Ecto neural progenitor cell (in vitro differentiated cells): ENCODE data around the gene TSPO.
"Not testable (repeated sequence)": the region's sequence is repeated elsewhere in the genome, so short reads cannot be mapped to it uniquely, and the experiment has no call there.

ENCODE experiments used
- DNase-seq: peaks from one replicate; pipeline ENCODE4 v3.0.0-alpha.2; 2018; ENCODE audit warnings: low spot score

The TSPO gene

DNA sequence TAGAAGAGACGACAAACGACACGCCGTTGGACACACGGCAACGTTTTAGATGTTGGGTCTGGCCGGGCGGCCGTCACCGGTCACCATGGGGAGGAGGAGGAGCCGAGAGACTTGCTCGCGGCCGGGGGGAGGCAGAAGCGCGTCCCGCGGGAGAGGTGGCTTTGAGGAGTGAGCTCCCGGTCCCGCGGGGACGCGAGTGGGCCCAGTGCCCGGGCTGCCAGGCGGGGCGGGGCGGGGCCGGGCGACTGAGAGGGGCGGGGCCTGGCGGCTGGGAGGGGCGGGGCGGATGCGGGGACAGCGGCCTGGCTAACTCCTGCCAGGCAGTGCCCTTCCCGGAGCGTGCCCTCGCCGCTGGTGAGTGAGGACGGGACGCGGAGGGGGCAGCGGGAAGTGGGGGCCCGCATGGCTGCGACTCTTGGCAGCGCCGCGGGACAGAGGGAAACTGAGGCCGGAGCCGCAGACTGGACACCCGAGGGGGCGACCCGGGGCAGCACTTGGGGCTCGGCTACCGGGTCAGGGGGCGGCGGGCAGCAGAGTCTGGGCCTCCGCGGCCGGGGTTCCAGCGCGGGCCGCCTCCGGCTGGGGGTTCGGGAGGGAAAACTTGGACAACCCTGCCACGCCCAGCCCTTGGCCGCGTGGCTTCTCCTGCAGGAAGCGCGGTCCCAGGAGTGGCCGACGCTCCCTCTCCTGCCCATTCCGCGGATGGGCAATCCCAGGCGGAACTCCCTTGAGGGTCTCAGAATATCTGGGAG, at the start of gene TSPO:
Gene TSPO, plus strand, starts transcription at position 309 of the 752 bp plus-strand sequence. CDS start 7,680 bp downstream, outside the sequence.
- peak; percentile 77 for DNase-seq

DNA sequence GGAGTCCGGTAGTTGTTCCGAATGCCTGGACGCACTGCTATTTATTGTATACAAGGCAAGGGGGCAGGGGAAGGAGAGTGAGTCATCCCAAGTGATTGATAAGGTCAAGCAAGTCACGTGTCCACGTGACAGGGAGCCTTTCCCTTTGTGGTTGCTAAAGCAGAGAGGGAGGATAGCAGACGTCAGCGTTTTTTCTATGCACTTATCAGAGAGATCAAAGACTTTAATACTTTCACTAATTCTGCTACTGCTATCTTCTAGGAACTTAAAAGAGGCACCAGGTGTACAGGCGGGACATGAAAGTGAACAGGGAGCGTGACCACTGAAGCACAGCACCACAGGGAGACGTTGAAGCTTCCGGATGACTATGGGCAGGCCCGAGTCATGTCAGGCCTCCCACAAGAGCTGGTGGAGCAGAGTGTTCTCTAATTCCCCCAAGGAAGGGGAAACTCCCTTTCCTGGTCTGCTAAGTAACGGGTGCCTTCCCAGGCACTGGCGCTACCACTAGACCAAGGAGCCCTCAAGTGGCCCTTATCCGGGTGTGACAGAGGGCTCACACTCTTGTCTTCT, 47.2 kb upstream of the TSPO start:
- DNase-seq, result not testable (repeated sequence)

DNA sequence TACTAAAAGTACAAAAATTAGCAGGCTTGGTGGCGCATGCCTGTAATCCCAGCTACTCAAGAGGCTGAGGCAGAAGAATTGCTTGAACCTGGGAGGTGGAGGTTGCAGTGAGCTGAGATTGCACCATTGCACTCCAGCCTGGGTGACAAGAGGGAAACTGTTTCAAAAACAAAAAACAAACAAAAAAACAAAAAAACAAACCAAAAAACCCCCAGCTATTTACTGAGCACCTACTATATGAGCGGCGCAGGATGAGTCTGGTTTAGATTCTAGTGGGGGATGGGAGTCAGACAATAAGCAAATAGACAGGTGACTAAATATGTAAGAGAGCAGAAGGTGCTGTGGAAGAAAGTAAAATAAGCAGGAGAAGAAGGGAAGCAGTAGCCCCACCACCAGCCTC, 46.4 kb upstream of the TSPO start:
- DNase-seq, result not testable (repeated sequence)

DNA sequence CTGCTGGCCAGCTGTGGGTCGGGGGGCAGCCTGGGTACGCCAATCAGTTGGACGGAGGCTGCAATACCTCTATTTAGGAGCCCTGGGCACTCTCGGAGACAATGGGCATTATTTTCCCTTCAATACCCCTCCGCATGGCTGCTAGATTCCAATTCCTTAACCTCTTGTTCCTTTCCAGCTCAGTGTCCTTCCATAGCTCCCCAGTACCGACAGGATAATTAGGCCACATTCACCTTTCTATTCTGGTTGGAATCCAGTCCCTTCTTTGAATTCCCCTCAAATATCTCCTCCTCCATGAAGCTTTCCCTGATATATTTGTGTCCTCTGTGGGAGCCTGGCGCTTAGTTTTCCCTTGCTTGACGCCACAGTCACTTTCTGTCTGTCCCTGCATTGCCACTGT, 45.1 kb upstream of the TSPO start:
- no peak for DNase-seq

DNA sequence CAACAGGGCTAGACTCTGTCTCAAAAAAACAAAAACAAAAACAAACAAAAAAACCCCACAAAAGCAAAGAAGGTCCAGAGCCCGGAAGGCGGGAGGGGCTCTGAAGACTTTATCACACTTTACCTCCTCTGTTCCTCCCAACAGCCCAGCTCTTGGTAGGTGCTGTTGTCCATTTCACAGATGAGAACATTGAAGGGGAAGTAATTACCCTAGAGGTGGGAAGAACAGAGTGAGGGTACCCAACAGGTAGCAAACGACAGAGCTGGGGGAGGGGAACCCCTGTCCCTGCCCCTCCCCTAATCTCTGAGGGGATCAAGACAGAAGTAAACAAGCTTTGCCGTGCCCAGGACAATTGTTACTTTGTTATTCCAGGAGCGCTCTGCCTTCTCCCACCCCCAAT, 41.8 kb upstream of the TSPO start:
- DNase-seq, result no peak

DNA sequence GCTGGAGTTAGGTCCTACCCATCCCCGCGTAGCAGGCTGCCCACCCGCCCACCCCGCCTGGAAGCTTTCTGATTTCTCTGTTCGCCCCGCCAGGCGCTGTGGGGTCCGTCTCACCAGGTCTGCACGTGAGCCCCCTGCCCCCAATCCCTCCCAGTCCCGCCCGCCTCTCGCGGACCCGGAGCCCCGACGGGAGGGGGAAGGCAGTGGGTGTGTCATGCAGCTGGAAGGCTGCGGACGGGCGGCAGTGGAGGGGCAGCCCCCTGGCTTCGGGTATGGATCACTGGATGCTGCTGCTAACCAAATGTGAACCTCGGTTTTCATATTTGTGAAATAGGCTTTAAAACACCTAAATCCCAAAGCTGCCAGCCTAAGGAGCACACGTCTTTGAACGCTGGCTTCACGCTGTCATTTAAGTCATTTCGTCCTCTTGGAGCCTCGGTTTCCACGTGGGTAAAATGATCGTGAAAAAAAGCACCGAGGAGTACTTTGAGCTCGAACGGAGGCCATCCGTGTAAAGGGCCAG, 41.4 kb upstream of the TSPO start:
- DNase-seq, result no peak

DNA sequence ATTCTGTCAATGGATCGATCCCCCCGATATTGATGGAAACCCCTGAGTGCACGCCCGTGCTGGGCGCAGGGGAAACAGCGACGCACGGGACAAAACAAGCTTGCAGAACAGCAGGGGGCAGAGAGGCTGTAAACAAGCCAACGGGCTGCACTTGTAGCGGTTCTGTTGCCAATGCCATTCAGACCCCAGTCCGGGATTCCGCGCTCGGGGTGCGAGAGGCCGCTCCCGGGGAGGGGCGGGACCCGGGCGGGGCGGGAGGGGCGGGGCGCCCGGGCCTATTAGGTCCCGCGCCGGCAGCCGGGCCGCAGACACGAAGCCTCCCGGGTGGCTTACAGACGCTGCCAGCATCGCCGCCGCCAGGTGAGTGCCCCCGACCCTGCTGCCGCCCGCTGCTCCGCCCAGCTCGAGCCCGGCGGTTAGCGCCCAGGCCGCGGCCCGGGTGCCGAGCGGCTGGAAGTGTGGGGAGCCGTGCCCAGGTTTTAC, 40.9 kb upstream of the TSPO start, which contains the start of gene BIK:
Gene BIK, plus strand, starts transcription at position 307 of the 483 bp plus-strand sequence. CDS start 13,273 bp downstream, outside the sequence.
- peak; percentile 73 for DNase-seq

DNA sequence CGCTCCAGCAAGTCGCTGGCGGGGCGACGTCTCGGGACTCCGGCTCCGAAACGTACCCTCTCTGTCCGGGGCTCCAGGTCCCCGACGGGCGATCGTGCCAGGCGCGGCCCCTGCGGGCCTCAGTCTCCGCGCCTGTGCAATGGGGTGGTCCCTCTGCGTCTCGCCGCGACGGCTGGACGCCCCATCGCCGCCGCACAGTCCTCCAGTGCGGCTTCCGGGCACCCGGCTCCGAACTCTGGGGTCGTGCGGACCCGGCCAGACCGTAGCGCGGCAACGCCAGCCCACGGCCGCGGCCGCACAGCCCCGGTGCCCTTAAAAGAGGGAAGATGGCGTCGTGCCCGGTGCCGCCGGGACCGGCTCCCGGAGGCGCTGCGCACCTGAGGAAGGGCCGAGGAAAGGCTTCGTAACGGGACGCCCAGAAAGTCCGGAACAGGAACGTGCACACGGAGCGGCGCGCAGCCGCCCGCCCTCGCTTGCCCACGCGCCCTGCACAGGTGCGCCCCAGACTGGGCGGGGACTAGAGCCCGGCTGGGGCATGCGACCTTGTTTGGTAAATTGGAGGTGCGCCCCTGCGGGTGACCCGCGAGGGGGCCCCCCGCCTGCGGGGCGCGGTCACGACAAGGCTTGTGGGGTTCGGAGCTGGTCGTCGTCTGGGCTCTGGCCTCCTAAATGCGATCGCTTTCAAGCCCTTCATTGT, 40.3 kb upstream of the TSPO start:
- no peak for DNase-seq

DNA sequence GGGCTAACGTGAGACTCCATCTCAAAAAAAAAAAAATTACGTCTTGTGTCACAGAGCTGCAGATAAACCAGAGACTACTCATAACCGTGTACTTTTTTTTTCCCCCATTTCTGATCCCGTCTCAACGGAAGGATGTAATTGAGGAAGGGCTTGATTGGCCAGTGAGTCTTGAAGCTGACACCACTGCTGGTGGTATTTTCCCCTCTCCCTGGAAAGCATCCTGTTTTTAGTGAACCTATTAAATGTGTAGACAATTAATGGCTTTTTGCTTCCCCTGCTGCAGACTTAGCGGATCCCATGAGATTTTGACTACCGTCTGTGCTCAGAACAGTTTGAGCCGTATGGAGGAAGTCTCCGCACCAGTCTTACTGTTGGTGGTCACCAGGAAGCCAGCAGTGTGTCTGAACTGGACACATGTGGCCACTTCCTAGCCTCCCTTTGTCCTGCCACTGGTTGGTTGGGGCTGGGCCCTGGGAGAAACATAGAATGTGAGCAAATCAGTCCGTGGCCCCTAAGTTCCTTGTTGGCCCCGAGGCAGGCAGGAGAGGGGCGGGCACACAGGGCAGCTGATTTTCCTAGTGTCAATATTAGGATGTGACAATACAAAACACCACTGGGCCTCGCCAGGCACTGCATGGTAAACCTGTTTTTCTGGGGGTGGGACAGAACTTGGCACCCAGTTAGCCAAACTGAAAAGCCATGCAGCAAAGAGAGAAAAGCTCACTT, 37.7 kb upstream of the TSPO start:
- DNase-seq, result no peak

DNA sequence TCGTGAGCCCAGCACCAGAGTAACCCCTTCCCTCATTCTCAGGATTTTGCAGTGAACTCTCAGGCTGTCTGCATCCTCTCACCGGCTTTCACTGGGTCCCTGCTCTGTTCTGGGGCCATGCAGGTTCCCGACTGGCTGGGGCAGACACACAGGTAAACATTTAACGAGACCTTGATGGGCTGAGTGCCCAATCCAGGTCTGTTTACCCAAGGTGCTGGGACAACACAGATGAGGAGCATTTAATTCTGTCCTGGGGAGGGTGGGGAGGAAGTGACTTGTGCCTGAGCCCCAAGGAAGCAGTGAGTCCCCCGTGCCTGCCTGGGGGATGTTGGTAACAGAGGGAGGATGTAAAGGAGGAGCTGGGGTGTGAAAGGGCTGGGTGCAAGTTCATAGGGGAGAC, 36.4 kb upstream of the TSPO start:
- no peak for DNase-seq

DNA sequence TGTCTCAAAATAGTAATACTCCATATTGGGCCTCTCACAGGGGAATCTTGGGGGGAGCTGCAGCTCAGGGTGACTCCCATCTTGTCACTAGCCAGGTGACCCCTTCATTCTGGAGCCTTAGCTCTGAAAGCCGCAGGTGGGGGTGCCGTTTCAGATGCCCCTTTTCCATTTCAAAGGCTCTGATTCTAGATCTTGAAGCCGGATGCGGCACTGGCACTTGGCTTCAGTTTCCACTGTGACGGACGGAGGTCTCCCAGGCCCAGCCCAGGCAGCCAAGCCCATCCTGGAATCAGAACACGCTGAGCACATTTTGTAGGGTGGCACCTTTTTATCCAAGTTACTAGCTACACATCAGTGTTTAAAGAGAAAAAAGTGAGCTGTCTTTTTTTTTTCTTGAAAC, 34.4 kb upstream of the TSPO start:
- no peak for DNase-seq

DNA sequence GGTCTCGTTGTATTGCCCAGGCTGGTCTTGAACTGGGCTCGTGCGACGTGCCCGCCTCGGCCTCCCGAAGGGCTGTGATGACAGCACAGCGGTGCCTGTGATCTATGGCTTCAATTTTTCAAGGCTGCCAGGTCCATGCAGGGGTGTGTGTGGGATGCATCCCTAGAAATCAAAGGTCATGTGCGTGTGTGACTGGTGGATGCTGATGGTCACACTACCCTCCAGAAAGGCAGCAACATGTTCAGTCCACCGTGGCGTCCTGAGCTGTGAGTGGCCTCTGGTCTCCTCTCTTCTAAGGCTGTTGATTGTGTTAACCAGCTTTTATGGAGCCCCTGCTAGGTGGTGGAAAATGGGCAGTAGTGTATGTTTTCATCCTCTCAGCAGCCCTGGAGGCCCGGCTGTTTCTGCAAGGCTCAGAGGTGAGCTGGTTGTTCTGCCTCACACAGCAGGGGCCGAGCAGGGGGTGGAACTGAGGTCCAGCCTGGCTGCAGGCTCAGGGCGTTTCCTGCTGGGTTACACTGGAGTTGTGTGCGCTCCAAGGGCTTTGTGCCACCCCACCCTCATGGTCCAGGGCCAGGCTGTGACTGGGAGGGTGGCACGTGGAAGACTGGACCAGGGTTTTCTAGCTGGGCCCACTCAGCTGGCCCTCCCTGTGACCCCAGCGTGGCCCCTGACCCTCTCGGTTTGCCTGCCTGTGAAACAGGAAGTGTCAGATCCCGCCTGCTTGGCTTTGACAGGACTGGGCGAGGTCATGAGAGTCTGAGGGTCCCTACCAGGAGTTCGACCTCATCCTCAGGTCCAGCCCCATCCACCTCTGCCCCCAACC, 33.1 kb upstream of the TSPO start:
- DNase-seq, result no peak

DNA sequence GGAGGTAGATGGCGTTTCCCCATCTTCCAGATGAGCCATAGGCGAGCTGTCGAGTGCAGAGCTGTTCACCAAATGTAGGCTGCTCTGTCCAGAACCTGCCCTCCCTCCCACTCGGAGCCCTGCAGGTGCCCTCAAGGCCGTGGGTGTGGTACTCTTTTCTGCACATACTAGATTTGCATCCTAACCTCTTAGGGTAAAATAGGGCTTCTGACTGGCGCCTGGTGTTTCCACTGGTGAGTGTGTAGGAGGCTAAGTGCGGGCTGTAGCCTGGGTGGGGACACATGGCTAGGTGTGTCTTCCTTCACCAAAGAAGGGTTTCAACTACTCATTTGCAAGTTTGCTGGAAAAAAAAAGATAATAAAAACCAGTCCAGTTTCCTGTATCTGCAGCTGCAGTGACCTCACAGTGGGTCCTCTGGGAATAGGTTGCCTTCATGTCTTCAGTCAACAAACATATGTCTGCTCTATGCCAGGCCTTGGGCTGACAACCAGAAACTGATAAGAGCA, 32.4 kb upstream of the TSPO start:
- no peak for DNase-seq

DNA sequence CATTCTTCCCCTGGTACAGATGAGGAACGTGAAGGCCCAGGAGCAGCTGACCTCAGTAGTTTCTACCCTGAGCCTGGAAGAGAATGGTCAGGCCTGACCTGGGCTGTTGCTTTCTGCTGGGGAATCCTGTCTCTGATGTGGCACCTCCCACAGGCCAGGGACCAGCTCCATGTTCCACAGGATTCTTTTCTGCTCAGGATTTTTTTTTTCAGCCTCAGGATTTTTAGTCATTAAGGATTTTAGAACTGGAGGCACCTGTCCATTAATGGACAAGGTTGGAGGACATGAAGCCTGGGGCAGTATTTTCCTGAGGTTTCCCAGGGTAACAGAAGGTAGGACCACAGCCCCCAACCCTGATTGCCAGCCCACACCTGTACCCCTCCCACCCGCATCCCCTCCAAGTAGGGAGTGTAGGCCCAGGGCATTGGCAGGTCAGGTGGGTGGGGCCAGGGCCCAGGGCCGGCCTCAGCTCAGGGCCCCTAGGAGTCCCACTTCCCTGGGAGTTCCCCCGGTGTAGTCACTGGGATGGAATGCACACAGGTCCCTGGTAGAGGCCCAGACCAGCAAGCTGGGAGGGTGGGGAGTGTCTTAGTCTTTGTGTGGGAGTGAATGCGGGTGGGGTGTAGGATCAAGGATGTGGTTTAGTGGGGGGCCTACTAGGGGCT, 24.7 kb upstream of the TSPO start:
- DNase-seq, result no peak

DNA sequence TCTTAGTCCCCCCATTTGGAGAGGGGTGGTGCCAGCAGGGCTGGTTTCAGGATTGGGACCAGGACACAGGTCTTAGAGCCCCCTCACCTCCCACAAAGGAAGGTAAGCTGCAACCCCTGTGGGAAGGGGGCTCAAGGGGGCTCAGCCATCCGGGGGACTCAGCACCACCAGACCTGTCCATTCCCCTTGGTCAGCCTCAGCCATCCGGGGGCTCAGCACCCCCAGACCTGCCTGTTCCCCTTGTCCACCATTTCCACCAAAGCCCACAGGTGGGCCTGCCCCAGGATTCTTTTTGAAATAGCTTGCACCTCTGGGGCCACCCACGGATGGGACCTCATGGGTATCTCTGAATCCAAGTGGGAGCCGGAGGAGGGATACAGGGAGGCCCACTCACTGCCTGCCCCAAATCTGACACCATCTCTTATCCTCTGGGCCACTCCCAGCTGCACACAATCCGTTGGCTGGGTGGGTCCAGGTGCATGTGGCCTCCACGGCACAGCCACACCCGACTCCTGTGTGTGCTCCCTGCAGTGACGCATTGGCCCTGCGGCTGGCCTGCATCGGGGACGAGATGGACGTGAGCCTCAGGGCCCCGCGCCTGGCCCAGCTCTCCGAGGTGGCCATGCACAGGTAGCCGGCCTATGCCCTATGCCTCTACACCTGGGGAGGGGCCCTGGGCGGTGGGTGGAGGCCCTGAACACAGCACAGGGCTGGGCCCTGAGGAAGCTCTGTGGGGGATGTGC, 24.0 kb upstream of the TSPO start:
- no peak for DNase-seq

DNA sequence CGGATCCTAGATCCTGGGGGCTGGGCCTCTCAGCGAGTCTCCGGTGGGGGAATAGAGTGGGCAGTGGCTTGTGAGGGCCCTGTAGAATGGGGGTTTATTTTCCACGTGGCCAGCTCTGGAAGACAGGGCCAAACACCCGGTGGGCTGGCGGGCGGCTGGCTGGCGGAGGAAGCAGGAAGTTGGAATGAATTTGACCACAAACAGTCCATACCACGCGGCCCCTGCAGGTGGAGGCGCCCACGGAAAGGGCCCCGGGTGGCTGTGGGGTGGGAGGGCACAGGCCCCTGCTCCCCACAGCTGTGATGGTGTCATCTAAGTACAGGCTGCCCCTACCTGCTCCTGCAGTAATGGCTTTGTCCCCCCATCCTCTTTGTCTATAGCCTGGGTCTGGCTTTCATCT, 23.2 kb upstream of the TSPO start:
- DNase-seq, result no peak

DNA sequence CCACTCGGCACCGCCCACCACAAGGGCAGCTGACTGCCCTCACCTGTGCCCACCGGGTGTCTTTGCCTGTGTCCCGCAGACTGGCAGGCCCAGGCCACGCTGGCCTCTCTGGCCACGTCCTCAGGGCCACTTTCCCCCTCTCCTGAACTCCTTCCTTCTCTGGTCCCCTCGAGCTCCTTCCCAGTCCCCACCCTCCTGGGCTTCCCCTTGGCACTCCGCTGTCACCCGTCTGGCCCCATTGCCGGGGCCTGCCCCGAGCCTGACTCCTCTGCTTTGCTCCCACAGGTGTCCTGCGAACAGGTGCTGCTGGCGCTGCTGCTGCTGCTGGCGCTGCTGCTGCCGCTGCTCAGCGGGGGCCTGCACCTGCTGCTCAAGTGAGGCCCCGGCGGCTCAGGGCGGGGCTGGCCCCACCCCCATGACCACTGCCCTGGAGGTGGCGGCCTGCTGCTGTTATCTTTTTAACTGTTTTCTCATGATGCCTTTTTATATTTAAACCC, 22.4 kb upstream of the TSPO start:
- DNase-seq, result no peak

DNA sequence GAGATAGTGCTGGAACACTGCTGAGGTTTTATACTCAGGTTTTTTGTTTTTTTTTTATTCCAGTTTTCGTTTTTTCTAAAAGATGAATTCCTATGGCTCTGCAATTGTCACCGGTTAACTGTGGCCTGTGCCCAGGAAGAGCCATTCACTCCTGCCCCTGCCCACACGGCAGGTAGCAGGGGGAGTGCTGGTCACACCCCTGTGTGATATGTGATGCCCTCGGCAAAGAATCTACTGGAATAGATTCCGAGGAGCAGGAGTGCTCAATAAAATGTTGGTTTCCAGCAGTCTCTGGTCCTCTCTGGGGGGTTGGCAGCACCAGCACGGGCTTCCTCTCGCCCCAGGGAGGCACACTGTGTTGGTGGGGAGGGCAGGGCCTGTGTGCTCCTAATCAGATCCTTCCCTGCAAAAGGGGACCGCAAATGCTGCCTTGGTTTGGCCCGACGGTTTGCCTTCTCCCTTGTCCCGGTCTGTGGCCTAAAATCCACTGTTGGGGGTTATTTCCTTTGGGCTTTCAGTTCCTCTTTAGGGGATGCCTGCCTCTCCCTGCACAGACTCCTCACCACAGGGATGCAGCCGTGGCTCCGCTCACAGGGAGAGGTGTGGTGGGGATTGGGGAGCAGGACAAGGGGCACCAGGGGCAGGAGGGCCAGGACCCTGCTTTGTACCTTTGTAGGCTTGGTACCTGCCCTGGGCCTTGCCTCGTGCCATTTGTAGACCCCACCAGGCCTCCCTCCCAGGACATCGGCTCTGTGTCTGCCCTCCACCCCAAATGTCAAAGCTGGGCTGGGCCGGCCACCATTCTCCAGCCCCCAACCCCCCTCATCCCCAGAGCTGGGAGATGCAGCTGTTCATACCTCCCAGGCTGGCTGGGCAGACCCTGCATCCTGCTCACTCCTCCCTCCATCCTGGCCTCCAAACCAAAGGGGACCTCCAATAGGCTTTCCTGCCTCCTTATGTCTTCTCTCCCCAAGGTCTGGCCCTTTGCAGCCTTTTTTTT, 21.6 kb upstream of the TSPO start:
- DNase-seq, result no peak
